HEK293 (cell line): ENCODE measurements around the gene HID1.

Experiments used
- GLIS1 ChIP-seq: fragments of 450-650 bp; formaldehyde crosslinking; IDR thresholded peaks from 2 replicates; pipeline ENCODE4 v1.5.1; 2016; ENCODE audit warnings: missing biosample characterization, missing genetic modification characterization
- GLIS2 ChIP-seq: fragments of 450-650 bp; formaldehyde crosslinking; IDR thresholded peaks from 2 replicates; pipeline ENCODE4 v1.5.1; 2016; ENCODE audit warnings: missing biosample characterization, missing genetic modification characterization
- IKZF3 ChIP-seq: fragments of 450-650 bp; IDR thresholded peaks from 2 replicates; pipeline ENCODE4 v1.5.0; 2018; ENCODE audit warnings: missing biosample characterization, mild to moderate bottlenecking, missing genetic modification characterization, moderate library complexity
- KLF16 ChIP-seq: fragments of 450-650 bp; formaldehyde crosslinking; IDR thresholded peaks from 2 replicates; pipeline ENCODE4 v1.5.1; 2017; ENCODE audit warnings: missing biosample characterization, missing genetic modification characterization
- SP7 ChIP-seq: fragments of 450-650 bp; formaldehyde crosslinking; IDR thresholded peaks from 2 replicates; pipeline ENCODE4 v1.5.1; 2016; ENCODE audit warnings: missing biosample characterization, missing genetic modification characterization
- ZBTB17 ChIP-seq: fragments of 450-650 bp; formaldehyde crosslinking; IDR thresholded peaks from 2 replicates; pipeline ENCODE4 v1.5.1; 2016; ENCODE audit warnings: missing biosample characterization, missing genetic modification characterization
- ZBTB44 ChIP-seq: fragments of 450-650 bp; IDR thresholded peaks from 2 replicates; pipeline ENCODE4 v1.5.1; 2018; ENCODE audit warnings: missing biosample characterization, mild to moderate bottlenecking, missing genetic modification characterization
- ZBTB48 ChIP-seq: fragments of 450-650 bp; formaldehyde crosslinking; IDR thresholded peaks from 2 replicates; pipeline ENCODE4 v1.5.1; 2016; ENCODE audit warnings: missing biosample characterization, missing genetic modification characterization
- ZEB2 ChIP-seq: fragments of 450-650 bp; formaldehyde crosslinking; IDR thresholded peaks from 2 replicates; pipeline ENCODE4 v1.5.1; 2016; ENCODE audit warnings: missing biosample characterization, missing genetic modification characterization
- ZNF10 ChIP-seq: fragments of 450-650 bp; formaldehyde crosslinking; IDR thresholded peaks from 2 replicates; pipeline ENCODE4 v1.5.1; 2017; ENCODE audit warnings: missing biosample characterization, missing genetic modification characterization
- ZNF174 ChIP-seq: fragments of 450-650 bp; formaldehyde crosslinking; IDR thresholded peaks from 2 replicates; pipeline ENCODE4 v1.5.0; 2017; ENCODE audit warnings: missing biosample characterization, mild to moderate bottlenecking, missing genetic modification characterization
- ZNF184 ChIP-seq: fragments of 450-650 bp; IDR thresholded peaks from 2 replicates; pipeline ENCODE4 v1.5.1; 2018; ENCODE audit warnings: missing biosample characterization, mild to moderate bottlenecking, missing genetic modification characterization
- ZNF202 ChIP-seq: fragments of 450-650 bp; formaldehyde crosslinking; IDR thresholded peaks from 2 replicates; pipeline ENCODE4 v1.5.1; 2016; ENCODE audit warnings: missing biosample characterization, missing genetic modification characterization, borderline replicate concordance
- ZNF350 ChIP-seq: fragments of 450-650 bp; formaldehyde crosslinking; IDR thresholded peaks from 2 replicates; pipeline ENCODE4 v1.5.0; 2017; ENCODE audit warnings: missing biosample characterization, mild to moderate bottlenecking, missing genetic modification characterization
- ZNF433 ChIP-seq: fragments of 450-650 bp; formaldehyde crosslinking; IDR thresholded peaks from 2 replicates; pipeline ENCODE4 v1.5.1; 2016; ENCODE audit warnings: missing biosample characterization, missing genetic modification characterization, low read depth
- ZNF561 ChIP-seq: fragments of 450-650 bp; IDR thresholded peaks from 2 replicates; pipeline ENCODE4 v1.5.1; 2018; ENCODE audit warnings: missing biosample characterization, missing genetic modification characterization, borderline replicate concordance
- ZNF660 ChIP-seq: fragments of 450-650 bp; IDR thresholded peaks from 2 replicates; pipeline ENCODE4 v1.5.1; 2018; ENCODE audit warnings: missing biosample characterization, mild to moderate bottlenecking, missing genetic modification characterization
- ZNF837 ChIP-seq: fragments of 450-650 bp; formaldehyde crosslinking; IDR thresholded peaks from 2 replicates; pipeline ENCODE4 v1.5.1; 2016; ENCODE audit warnings: missing biosample characterization, missing genetic modification characterization
- TF ChIP-seq, protein P1 (sequence below): fragments of 450-650 bp; formaldehyde crosslinking; IDR thresholded peaks from 2 replicates; pipeline ENCODE4 v1.5.1; 2016; ENCODE audit warnings: missing biosample characterization, missing genetic modification characterization
- TF ChIP-seq, protein P2 (sequence below): fragments of 450-650 bp; formaldehyde crosslinking; IDR thresholded peaks from 2 replicates; pipeline ENCODE4 v1.5.1; 2016; ENCODE audit warnings: missing biosample characterization, missing genetic modification characterization
- TF ChIP-seq, protein P3 (sequence below): fragments of 450-650 bp; formaldehyde crosslinking; IDR thresholded peaks from 2 replicates; pipeline ENCODE4 v1.5.1; 2016; ENCODE audit warnings: missing biosample characterization, missing genetic modification characterization, borderline replicate concordance
- TF ChIP-seq, protein P4 (sequence below): fragments of 450-650 bp; formaldehyde crosslinking; IDR thresholded peaks from 2 replicates; pipeline ENCODE4 v1.5.1; 2017; ENCODE audit warnings: missing biosample characterization, missing genetic modification characterization
- TF ChIP-seq, protein P5 (sequence below): sonication (generic); formaldehyde crosslinking; IDR thresholded peaks from 2 replicates; pipeline ENCODE4 v1.8.1; 2022; ENCODE audit warnings: mild to moderate bottlenecking, moderate library complexity, missing genetic modification reagents
- TF ChIP-seq, protein P6 (sequence below): fragments of 450-650 bp; formaldehyde crosslinking; IDR thresholded peaks from 2 replicates; pipeline ENCODE4 v1.5.1; 2017; ENCODE audit warnings: missing biosample characterization, missing genetic modification characterization

Gene HID1

GRCh38 chr17:74960570-74961342 is 11.8 kb downstream of the HID1 start (continued):
- TF ChIP-seq GLIS2 (tag by site-specific recombination) (peak; percentile 28; the same call in 1 of the 2 replicates), ZBTB48 (tag by site-specific recombination) (peak; percentile 87), ZBTB44 (tag by site-specific recombination) (no peak), ZNF660 (no peak), ZNF174 (tag by site-specific recombination) (no peak), ZNF202 (no peak), GLIS1 (peak; percentile 55), ZNF184 (tag by site-specific recombination) (no peak), ZEB2 (tag by site-specific recombination) (peak; percentile 27; the same call in 1 of the 2 replicates), ZBTB17 (tag by site-specific recombination) (0 out of 2 replicates have a peak, but pooled peaks have one; percentile 16), ZNF561 (0 out of 2 replicates have a peak, but pooled peaks have one; percentile 41), ZNF433 (tag by site-specific recombination) (no peak), KLF16 (tag by site-specific recombination) (no peak), ZNF10 (tag by site-specific recombination) (no peak), ZNF837 (tag by site-specific recombination) (no peak), ZNF350 (tag by site-specific recombination) (no peak), IKZF3 (tag by site-specific recombination) (no peak), SP7 (tag by site-specific recombination) (peak; percentile 19; the same call in 1 of the 2 replicates)
- TF ChIP-seq, protein P1, sequence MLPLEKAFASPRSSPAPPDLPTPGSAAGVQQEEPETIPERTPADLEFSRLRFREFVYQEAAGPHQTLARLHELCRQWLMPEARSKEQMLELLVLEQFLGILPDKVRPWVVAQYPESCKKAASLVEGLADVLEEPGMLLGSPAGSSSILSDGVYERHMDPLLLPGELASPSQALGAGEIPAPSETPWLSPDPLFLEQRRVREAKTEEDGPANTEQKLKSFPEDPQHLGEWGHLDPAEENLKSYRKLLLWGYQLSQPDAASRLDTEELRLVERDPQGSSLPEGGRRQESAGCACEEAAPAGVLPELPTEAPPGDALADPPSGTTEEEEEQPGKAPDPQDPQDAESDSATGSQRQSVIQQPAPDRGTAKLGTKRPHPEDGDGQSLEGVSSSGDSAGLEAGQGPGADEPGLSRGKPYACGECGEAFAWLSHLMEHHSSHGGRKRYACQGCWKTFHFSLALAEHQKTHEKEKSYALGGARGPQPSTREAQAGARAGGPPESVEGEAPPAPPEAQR (tag by site-specific recombination) = no peak
- TF ChIP-seq, protein P2, sequence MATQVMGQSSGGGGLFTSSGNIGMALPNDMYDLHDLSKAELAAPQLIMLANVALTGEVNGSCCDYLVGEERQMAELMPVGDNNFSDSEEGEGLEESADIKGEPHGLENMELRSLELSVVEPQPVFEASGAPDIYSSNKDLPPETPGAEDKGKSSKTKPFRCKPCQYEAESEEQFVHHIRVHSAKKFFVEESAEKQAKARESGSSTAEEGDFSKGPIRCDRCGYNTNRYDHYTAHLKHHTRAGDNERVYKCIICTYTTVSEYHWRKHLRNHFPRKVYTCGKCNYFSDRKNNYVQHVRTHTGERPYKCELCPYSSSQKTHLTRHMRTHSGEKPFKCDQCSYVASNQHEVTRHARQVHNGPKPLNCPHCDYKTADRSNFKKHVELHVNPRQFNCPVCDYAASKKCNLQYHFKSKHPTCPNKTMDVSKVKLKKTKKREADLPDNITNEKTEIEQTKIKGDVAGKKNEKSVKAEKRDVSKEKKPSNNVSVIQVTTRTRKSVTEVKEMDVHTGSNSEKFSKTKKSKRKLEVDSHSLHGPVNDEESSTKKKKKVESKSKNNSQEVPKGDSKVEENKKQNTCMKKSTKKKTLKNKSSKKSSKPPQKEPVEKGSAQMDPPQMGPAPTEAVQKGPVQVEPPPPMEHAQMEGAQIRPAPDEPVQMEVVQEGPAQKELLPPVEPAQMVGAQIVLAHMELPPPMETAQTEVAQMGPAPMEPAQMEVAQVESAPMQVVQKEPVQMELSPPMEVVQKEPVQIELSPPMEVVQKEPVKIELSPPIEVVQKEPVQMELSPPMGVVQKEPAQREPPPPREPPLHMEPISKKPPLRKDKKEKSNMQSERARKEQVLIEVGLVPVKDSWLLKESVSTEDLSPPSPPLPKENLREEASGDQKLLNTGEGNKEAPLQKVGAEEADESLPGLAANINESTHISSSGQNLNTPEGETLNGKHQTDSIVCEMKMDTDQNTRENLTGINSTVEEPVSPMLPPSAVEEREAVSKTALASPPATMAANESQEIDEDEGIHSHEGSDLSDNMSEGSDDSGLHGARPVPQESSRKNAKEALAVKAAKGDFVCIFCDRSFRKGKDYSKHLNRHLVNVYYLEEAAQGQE (tag by site-specific recombination) = no peak
- TF ChIP-seq, protein P3, sequence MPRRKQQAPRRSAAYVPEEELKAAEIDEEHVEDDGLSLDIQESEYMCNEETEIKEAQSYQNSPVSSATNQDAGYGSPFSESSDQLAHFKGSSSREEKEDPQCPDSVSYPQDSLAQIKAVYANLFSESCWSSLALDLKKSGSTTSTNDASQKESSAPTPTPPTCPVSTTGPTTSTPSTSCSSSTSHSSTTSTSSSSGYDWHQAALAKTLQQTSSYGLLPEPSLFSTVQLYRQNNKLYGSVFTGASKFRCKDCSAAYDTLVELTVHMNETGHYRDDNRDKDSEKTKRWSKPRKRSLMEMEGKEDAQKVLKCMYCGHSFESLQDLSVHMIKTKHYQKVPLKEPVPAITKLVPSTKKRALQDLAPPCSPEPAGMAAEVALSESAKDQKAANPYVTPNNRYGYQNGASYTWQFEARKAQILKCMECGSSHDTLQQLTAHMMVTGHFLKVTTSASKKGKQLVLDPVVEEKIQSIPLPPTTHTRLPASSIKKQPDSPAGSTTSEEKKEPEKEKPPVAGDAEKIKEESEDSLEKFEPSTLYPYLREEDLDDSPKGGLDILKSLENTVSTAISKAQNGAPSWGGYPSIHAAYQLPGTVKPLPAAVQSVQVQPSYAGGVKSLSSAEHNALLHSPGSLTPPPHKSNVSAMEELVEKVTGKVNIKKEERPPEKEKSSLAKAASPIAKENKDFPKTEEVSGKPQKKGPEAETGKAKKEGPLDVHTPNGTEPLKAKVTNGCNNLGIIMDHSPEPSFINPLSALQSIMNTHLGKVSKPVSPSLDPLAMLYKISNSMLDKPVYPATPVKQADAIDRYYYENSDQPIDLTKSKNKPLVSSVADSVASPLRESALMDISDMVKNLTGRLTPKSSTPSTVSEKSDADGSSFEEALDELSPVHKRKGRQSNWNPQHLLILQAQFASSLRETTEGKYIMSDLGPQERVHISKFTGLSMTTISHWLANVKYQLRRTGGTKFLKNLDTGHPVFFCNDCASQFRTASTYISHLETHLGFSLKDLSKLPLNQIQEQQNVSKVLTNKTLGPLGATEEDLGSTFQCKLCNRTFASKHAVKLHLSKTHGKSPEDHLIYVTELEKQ (tag by site-specific recombination) = no peak
- TF ChIP-seq, protein P4, sequence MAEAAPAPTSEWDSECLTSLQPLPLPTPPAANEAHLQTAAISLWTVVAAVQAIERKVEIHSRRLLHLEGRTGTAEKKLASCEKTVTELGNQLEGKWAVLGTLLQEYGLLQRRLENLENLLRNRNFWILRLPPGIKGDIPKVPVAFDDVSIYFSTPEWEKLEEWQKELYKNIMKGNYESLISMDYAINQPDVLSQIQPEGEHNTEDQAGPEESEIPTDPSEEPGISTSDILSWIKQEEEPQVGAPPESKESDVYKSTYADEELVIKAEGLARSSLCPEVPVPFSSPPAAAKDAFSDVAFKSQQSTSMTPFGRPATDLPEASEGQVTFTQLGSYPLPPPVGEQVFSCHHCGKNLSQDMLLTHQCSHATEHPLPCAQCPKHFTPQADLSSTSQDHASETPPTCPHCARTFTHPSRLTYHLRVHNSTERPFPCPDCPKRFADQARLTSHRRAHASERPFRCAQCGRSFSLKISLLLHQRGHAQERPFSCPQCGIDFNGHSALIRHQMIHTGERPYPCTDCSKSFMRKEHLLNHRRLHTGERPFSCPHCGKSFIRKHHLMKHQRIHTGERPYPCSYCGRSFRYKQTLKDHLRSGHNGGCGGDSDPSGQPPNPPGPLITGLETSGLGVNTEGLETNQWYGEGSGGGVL = no peak
- TF ChIP-seq, protein P5, sequence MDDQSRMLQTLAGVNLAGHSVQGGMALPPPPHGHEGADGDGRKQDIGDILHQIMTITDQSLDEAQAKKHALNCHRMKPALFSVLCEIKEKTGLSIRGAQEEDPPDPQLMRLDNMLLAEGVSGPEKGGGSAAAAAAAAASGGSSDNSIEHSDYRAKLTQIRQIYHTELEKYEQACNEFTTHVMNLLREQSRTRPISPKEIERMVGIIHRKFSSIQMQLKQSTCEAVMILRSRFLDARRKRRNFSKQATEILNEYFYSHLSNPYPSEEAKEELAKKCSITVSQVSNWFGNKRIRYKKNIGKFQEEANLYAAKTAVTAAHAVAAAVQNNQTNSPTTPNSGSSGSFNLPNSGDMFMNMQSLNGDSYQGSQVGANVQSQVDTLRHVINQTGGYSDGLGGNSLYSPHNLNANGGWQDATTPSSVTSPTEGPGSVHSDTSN = no peak
- TF ChIP-seq, protein P6, sequence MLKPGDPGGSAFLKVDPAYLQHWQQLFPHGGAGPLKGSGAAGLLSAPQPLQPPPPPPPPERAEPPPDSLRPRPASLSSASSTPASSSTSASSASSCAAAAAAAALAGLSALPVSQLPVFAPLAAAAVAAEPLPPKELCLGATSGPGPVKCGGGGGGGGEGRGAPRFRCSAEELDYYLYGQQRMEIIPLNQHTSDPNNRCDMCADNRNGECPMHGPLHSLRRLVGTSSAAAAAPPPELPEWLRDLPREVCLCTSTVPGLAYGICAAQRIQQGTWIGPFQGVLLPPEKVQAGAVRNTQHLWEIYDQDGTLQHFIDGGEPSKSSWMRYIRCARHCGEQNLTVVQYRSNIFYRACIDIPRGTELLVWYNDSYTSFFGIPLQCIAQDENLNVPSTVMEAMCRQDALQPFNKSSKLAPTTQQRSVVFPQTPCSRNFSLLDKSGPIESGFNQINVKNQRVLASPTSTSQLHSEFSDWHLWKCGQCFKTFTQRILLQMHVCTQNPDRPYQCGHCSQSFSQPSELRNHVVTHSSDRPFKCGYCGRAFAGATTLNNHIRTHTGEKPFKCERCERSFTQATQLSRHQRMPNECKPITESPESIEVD (tag by site-specific recombination) = no peak
